NCI-H2227 treated with DMSO at 0.1 percent for 48 hours (cell line): ENCODE results near the gene WNT4.
A peak's percentile ranks its signal among the peaks of the same experiment; 100 is the strongest.
"Not testable (repeated sequence)": the region's sequence is repeated elsewhere in the genome, so short reads cannot be mapped to it uniquely, and the experiment has no call there.

Experiments used
- DNase-seq: peaks from one replicate; lab custom pipeline; 2025; lab: John Stamatoyannopoulos, UW

The WNT4 gene

DNA sequence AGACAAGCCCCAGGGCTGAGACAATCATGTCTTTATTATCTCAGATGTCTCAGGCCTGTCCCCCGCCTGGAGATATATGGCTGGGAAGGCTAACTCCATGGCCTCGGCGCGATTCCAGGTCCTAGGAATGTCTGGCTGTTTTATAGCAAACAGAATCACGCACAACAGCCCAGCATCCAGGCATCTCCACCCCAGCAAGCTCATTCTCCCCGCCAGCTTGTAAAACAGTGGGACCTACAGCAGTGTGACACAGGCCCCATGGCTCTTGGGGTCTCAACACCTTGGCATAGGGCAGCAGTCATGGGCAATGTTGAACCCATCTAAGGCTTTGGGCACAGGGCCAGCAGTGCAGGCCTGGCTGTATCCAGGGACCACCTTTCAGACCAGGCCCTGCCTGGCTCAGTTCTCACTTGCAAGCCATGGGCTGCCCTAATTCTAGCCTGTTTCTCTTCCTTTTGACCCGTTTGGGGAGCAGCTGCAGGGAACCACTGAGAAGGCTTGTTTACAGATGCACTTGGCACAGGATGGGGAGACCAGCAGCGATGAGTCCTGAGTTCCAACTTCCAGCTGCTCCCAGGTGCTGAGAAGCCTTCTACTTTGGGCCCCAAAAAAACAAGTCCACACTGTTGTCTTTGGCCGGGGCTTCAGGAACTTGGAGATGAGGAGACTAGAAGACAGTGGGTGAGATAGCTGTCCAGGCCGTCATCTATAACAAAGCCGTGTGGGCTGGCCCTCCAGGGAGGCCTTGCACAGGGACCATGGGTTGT, 34.4 kb downstream of the WNT4 start:
- no peak for DNase-seq

DNA sequence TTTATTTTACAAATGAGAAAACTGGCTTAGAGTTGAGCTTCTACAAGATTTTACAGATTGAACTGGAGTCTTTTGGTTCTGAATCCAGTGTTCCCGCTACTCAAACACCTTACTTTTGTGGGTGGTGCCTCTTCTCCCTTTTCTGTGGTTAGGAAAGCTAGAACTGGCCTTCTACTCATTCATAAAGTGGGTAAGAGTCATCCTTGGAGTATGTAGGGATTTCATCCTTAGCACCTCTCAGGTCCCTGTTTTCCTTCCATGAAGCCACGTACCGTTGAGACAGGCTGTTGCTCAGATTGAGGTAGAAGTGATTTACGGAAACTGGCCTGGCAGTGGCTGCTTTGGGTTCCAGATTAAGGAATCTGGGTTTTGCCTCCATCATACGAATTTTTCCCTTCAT, 35.8 kb downstream of the WNT4 start:
- no peak for DNase-seq

DNA sequence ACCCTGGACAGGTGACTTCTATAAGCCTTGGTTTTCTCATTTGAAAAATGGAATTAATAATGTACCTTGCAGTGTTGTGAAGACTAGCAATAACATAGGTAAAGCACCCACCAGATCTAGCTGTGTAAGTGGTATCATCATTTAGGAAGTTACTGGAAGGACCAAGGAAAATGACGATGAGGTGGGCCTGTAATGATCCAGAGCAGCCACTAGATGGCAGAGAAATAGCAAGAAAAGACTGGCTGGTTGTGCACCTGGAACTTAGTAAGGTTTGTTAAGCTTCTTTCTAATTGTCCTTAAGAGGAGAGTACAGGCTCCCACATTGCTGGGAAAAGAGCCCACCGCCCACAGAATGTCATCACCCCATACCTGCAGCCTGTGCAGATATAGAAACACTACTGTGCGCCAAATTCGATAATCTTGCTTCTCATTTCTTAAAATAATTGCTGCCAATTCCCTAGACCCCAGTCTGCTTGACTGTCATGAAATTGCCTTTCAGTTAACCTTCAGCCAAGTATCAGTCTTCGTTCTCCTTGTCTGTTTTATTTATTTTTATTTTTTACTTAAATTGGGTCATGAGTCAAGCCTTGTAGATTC, 37.2 kb downstream of the WNT4 start:
- peak; percentile 25 for DNase-seq

DNA sequence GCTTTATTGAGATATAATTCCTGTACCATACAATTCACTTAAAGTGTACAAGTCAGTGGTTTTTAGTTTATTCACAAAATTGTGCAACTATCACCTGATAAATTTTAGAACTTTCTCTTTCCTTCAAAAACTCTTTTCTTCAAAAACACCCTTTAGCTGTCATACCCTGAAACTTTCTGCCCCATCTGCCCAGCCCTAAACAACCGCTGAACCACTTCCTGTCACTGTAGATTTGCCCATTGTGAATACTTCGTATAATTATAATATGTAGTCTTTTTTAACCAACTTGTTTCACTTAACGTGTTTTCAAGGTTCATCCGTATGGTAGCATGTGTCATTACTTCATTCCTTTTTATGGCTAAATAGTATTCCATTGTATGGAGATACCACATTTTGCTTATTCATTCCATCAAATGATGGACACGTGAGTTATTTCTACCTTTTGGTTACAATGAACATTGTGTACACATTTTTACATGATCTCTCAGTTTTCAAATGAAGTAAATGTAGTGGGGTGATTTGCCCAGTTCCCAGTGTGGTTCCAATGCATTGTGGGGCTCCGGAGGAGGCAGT, 37.9 kb downstream of the WNT4 start:
- no peak for DNase-seq

DNA sequence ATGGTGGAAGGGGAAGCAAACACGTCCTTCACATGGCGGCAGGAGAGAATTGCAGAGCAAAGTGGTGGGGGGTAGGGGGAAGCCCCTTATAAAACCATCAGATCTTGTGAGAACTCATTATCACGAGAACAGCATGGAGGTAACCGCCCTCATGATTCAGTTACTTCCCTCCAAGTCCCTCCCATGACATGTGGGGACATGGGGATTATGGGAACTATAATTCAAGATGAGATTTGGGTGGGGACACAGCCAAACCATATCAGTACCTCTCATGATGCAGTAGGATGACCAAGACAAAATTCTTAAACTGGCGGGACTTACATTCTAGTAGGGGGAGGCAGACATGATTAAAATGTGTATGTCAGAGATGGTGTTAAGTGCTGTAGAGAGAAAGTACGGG, 38.8 kb downstream of the WNT4 start:
- no peak for DNase-seq

DNA sequence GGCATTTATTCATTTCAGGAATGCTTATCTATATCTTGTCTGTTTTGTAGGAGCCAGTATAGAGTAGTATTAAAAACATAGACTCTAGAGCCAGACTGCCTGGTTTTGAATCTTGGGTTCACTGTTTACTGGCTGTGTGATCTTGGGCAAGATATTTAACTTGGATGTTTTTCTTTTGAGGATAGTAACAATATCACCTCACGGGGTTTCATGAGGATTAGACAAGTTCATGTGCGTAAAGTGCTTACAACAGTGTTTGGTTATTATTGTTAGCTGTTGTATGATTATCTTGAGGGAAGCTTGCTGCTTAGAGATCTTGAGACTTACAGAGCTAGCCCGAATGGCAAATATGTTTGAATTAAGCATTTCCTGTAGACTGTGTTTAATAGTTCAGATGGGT, 40.2 kb downstream of the WNT4 start:
- no peak for DNase-seq

DNA sequence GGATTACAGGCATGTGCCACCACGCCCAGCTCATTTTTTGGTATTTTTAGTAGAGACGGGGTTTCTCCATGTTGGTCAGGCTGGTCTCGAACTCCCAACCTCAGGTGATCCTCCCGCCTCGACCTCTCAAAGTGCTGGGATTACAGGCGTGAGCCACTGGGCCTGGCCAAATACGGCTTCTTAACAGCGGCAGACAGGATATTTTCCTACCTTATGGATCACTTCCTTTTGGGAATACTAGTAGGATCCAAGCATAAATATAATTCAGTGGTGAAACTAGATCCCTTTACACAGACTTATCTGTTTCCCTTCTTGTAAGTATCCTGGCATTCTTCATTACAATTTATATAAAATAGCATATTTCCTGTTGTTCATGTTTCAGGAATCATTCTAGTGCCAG, 40.9 kb downstream of the WNT4 start:
- DNase-seq: no peak

DNA sequence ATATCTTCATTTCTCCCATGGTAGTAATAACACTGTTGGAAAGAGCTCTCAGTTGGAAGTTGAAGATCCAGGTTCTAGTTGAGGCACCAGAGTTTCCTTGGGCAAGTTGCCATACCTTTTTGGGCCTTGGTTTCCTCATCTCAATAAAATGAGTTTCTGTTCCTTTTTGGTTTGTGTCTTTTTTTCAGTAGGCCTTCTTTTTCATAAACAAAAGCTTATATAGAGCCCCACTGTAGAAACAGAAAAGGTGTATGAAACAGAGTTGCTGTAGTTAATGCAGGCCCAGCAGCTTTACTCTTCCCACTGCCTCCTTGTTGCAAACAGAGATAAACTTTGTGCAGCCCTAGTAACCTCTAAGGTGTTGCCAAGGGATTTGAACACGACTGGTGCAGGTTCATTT, 41.7 kb downstream of the WNT4 start:
- DNase-seq: no peak

DNA sequence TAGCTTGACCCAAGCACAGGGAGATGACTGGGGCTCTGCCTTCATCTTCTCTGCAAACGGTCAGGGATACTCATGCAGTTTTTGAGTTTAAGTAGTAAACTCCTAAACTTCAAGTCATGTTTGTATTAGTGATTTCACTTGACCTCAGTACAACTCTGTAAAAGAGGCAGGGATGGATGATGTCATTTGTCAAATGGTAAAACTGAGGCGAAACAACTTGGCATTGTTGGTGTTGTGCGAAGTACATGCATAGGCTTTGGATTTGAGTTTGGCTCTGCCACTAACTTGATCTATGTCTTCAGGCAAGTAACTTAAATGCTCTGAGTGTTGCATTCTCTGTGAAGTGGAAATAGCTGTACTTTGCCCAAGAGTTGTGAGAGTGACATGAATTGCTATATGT, 42.7 kb downstream of the WNT4 start:
- DNase-seq: no peak

DNA sequence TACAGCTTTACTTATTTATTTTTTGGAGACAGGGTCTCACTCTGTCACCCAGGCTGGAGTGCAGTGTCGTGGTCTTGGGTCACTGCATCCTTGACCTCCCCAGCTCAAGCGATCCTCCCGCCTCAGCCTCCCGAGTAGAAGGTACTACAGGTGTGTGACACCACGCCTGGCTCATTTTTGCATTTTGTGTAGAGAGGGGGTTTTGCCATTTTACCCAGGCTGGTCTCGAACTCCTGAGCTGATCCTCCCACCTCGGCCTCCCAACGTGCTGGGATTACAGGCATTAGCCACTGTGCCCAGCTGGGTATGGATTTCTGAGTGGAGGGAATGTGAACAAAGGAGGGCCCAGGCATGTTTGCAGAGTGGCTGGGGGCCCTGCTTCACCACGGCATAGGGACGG, 44.1 kb downstream of the WNT4 start:
- DNase-seq: no peak

DNA sequence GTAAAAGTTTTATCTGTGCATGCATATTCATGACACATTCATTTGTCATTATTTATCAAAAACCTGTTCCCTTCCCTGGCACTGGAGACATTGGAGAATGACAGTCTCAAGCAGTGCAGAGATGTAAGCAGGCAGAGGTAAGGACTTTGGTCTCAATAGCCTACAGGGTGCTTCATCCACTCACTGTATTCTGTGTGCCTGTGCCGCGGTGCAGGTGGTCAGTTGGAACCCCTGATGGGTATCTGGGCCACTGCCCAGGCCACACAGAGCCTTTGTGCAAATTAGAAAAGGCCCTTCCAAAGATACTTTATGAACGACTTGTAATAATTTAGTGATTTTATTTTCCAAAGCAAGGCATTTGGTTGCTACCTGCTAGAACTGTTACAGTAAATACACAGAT, 46.4 kb downstream of the WNT4 start:
- no peak for DNase-seq

DNA sequence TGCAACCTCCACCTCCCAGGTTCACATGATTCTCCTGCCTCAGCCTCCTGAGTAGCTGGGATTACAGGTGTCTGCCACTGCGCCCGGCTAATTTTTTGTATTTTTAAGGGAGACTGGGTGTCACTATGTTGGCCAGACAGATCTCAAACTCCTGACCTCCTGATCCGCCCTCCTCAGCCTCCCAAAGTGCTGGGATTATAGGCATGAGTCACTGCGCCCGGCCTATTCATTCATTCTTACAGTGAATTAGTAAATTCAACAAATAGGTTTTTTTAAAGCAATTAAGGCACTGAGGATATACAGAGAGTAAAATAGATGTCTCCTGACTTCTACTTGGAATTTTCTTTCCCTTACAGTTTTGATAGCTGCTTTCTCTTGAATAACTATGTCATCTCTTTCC, 46.9 kb downstream of the WNT4 start:
- DNase-seq: no peak

DNA sequence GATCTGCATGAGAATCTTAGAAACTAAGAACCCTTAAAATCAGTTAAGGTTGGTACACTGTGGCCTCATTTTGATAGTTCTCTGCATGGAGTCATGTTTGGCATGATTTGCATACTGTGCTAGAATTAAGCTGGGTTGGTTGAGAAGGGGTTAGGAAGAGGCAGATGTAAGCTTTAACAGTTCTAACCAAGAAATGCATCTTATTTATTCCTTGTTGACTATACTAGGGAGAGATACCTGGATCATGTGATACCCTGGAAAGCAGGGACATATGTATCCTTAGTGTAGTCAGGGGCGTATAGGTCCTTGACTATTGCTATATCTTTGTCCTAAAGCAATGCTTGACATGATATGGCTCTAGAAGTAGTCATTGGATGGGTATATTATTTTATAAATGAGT, 49.4 kb downstream of the WNT4 start:
- no peak for DNase-seq

DNA sequence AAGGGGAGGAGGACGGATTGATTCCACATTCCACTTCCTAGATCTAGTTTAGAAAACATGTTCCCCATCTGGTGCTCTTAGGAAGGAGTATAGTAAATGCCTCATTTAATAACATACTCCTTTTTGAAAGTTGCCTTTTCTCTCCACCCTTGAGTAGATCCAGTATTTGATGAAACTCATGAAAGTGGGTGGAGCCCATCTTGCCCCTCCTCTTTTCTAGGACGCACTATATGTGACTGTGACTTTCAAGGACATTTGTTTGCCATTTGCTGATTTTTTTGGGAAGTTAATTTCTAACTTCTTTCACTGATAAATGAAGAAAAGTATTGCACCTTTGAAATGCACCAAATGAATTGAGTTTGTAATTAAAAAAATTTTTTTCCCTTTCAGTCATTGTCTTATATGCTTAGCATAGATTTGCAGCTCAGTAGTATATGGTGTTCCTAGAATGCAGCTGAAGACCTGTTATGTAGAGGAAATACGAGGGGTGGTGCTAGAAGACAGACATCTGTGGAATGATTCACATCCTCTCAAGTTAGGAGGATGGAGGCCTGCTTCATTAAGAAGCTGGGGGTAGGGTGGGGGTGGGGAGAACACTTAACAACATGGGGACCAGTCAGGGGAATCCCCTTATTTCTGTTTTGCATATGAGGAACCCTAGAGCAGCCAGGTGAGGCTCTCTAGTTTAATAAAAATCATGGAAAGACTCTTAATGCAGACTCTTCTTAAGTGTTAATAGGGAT, 50.7 kb downstream of the WNT4 start:
- DNase-seq: not testable (repeated sequence)

DNA sequence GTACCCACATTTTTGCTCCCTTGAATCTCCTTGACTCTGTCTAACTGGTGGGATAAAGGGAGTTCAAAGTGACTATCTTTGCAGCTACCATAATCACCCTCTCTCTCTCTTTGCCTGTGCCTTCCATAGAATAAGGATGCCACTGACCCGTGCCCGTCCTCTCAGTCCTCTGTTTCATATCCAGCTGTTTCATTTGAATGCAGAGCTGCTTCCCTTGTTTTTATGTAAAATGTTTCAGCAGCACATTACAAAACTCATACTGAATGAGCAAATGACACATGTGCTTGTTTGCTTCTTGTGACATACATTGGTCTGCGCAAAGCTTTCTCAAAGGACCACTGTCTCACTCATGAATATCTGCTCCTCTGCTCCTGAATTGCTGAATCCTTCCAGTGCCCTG, 52.0 kb downstream of the WNT4 start:
- DNase-seq: no peak

DNA sequence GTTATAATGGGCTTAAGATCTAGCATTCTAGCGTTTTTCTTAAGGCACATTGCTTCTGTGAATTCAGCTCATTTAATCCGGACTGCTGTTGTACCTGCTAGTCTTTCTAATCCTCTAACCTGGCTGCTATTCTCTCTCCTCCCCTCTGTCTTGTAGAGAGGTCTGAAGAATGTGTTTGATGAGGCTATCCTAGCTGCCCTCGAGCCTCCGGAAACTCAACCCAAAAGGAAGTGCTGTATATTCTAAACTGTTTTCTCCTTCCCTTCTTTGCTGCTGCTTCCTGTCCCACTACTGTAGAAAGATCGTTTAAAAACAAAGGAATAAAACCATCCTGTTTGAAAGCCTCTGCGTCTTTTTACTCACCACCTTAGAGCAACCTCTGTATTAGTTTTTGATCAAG, 53.1 kb downstream of the WNT4 start:
- DNase-seq: no peak

DNA sequence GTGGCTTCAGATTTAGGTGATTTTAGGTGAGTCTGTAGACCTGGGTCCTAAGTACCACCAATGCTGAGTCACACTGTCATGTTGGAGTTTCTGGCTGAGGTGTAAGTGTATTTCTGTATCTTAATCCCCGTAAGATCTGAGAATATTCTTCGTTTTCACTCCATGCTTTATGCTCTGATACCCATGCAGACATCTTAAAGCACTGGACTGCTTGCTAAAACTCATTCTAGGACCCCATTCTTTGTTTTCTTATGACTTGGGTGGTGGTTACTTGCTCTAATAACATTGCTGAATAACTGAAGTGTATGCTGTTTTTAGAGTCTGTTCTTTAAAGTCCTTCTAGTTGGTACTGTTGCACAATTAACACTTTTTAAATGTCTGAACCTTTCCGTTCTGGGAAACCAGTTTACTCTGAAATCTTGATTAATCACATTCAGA, 53.7 kb downstream of the WNT4 start:
- no peak for DNase-seq

DNA sequence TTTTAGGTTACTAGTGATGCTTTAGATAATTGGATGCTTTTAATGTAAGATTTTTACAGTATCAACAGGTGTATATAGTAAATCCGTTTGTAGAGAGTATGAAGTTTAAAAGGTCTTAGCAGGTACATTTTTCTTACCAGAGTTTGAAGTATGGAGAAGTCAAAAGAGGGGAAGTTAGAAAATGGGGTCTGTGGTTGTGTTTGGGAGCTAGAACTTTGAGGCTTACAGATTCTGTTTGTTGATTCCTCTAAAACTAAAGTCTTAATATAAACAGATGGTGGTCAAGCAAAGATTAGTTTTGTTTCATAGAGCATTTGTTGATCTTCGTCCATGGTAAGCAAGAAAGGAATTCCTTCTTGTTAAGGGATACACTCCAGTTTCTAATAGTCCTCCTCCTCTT, 54.6 kb downstream of the WNT4 start:
- DNase-seq: no peak

DNA sequence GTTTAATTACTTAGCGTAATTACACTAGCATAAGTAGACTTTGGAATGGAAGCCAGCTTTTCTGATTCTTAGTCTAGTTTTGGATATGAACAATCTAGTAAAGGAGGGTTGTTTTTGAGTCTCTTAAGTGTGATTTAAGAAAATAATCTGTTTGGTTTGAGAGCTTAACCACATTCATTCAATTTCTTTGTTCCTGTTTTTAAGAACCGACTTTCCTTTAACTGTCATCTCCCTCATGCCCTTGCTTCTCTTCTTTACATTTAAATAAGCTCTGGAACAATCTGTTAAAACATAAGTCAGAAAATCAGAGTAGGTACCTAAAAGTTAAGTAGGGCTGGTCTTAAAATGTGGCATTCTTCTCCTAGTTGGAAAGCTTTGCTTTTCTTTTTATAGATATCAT, 62.7 kb downstream of the WNT4 start:
- no peak for DNase-seq

DNA sequence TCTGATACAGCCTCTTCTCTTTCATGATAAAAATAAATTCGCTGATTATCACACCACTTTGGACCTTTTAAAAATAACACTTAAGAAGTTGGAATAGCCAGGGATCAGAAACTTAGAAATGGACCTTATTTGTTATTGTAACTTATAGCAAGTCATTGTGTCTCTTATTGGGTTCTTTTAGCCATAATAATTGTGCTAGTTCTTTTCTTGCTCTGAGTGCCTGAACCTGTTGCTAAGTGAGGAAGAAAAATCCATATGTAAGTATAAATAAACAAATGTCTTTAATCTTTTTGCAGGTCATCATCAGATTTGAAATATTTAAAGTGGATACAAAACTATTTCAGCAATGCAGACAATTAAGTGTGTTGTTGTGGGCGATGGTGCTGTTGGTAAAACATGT, 64.8 kb downstream of the WNT4 start:
- no peak for DNase-seq

DNA sequence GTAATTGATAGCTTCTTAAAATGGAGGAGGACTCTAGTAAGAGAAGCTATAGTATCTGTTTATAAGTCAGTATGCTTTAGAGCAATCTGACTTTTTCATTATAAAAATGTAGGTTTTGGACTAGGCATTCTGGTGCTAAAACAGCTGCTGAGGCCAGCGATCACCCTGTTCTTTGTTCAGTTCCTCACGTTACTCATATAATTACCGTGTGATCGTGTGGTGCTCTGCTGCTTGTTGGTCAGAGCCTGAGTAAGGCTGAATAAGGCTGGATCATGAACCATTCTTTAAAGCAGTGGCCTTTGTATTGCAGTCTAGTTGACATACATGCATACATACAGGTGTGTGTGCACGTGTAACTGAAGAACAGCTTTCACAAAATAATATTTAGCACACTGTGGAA, 65.2 kb downstream of the WNT4 start:
- peak; percentile 45 for DNase-seq

DNA sequence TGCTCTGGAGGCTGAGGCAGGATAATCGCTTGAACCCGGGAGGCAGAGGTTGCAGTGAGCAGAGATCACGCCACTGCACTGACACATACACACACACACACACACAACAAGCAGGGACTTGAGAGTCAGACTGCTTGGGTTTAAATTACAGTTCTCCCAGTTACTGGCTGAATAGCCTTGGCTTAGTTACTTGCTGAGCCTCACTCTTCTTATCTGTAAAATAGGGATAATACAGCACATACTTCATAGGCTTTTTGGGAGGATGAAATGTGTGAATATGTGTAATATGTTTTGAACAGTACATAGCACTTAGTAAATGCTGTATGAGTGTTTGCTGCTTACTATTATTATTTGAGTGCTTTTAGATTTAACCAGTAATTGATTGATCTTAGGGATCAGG, 66.6 kb downstream of the WNT4 start:
- DNase-seq: no peak

DNA sequence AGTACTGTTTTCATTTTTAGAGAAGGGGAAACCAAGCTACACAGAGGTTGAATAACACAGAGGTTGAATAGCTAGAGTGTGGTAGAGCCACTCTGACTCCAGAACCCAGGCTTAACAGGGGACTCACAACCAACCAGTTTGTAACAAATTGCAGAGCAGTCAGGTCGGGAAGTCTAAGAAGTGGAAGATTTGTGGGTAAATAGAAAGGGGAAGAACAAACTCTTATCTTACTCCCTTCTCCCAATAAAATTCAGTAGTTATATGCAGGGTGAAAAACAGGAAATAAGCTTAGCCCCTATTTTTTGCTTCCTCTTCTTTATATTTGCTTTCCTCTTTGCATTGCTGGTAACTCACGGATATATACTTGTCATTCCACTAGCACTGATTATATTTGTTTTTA, 67.2 kb downstream of the WNT4 start:
- DNase-seq: no peak
